Measurements from ENCODE around the gene SLC13A5.
"Not testable (repeated sequence)": the region's sequence is repeated elsewhere in the genome, so short reads cannot be mapped to it uniquely, and the experiment has no call there.

SLC13A5 gene

GRCh38 chr17:6684460-6684783 lies 28.7 kb downstream of the SLC13A5 start:
- no peak for DNase-seq (ENCODE audit: low read depth)

GRCh38 chr17:6683730-6684459 lies 29.3 kb downstream of the SLC13A5 start:
- no peak for DNase-seq (ENCODE audit: low read depth)

GRCh38 chr17:6683081-6683684 lies 30.0 kb downstream of the SLC13A5 start:
- no peak for DNase-seq (ENCODE audit: low read depth)

- DNase-seq (ENCODE audit: low read depth): no peak
Observed at GRCh38 chr17:6682339-6682738, 30.8 kb downstream of the SLC13A5 start.

- DNase-seq (ENCODE audit: low read depth): no peak
Observed at GRCh38 chr17:6681671-6682070, 31.5 kb downstream of the SLC13A5 start.

GRCh38 chr17:6681176-6681575 lies 32.0 kb downstream of the SLC13A5 start:
- no peak for DNase-seq (ENCODE audit: low read depth)

GRCh38 chr17:6679241-6679640 lies 33.9 kb downstream of the SLC13A5 start:
- no peak for DNase-seq (ENCODE audit: low read depth)

- DNase-seq (ENCODE audit: low read depth): no peak
Observed at GRCh38 chr17:6677946-6678345, 35.2 kb downstream of the SLC13A5 start.

- DNase-seq (ENCODE audit: low read depth): peak; percentile 31
Observed at GRCh38 chr17:6677158-6677831, 35.9 kb downstream of the SLC13A5 start.

GRCh38 chr17:6676802-6677157 lies 36.4 kb downstream of the SLC13A5 start:
- no peak for DNase-seq (ENCODE audit: low read depth)

GRCh38 chr17:6675201-6675825 lies 37.9 kb downstream of the SLC13A5 start:
- DNase-seq (ENCODE audit: low read depth): no peak

- no peak for DNase-seq (ENCODE audit: low read depth)
Observed at GRCh38 chr17:6674586-6674985, 38.6 kb downstream of the SLC13A5 start.

- DNase-seq (ENCODE audit: low read depth): no peak
Observed at GRCh38 chr17:6671431-6671830, 41.7 kb downstream of the SLC13A5 start.

- no peak for DNase-seq (ENCODE audit: low read depth)
Observed at GRCh38 chr17:6670999-6671398, 42.2 kb downstream of the SLC13A5 start.

- DNase-seq (ENCODE audit: low read depth): no peak
Observed at GRCh38 chr17:6670571-6670970, 42.6 kb downstream of the SLC13A5 start.

- no peak for DNase-seq (ENCODE audit: low read depth)
Observed at GRCh38 chr17:6669479-6670212, 43.5 kb downstream of the SLC13A5 start.

- no peak for DNase-seq (ENCODE audit: low read depth)
Observed at GRCh38 chr17:6668727-6669425, 44.3 kb downstream of the SLC13A5 start.

GRCh38 chr17:6668219-6668618 lies 45.0 kb downstream of the SLC13A5 start:
- DNase-seq (ENCODE audit: low read depth): no peak

- DNase-seq (ENCODE audit: low read depth): no peak
Observed at GRCh38 chr17:6667516-6667915, 45.7 kb downstream of the SLC13A5 start.

GRCh38 chr17:6666557-6666956 lies 46.6 kb downstream of the SLC13A5 start:
- DNase-seq (ENCODE audit: low read depth): no peak

- DNase-seq (ENCODE audit: low read depth): peak; percentile 65
Observed at GRCh38 chr17:6666077-6666521, 47.1 kb downstream of the SLC13A5 start.

- DNase-seq (ENCODE audit: low read depth): not testable (repeated sequence)
Observed at GRCh38 chr17:6663200-6663599, 50.0 kb downstream of the SLC13A5 start.
